OCI-LY3 (cell line): Measurements from ENCODE around the gene FBLN7.

Experiments
- CTCF ChIP-seq: fragments of 200-600, 300-600 bp; sonication (generic); IDR thresholded peaks from 2 replicates; pipeline ENCODE4 v1.5.1; 2014; ENCODE audit warnings: antibody characterized with exemption, low read length, low read depth
- EZH2phosphoT487 ChIP-seq: fragments of 200-600 bp; shearing (Covaris generic); IDR thresholded peaks from 2 replicates; pipeline ENCODE4 v1.6.1; 2018; ENCODE audit warnings: antibody characterized with exemption, mixed run types, low read depth

DNA sequence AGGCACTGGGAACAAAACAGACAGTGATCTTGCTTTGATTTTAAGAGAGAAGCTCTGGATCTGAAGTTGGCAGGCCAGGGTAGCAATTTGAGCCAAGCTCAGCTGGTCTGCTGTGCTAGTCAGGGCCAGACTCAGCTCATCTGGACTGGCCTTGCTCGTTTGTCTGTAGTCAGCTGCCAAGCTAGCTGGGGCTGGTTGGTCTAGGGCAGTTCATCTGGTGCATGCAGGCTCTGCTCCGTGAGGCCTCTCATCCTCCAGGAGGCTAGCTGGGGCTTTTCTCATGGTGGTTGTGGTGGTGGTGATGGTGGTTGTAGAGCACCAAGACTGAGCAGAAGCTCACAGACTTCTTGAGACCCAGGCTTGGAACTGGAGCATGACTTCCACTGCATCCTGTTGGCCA, 10.3 kb downstream of the FBLN7 start:
- no peak for TF ChIP-seq CTCF
- TF ChIP-seq EZH2phosphoT487: no peak
